Esophagus muscularis mucosa (tissue), 4 donors: ENCODE measurements around the gene HOXB5. TPM values are rescaled to one million over a fixed set of nuclear protein-coding genes. Genes with fewer than 3 reads are reported as not detected.

Experiments used
- DNase-seq: peaks from one replicate; pipeline ENCODE4 v3.0.0-alpha.2; 2017; ENCODE audit errors: extremely low spot score
- H3K27ac ChIP-seq, 4 donors: fragments of 200-600 bp; sonication (generic); replicated peaks in 1 of 4; 1 replicate in 3 of 4; 2 replicates in 1 of 4; pipeline ENCODE4 v1.5.1; 2016 to 2019; ENCODE audit warnings: mild to moderate bottlenecking in 1 of 4
- H3K27me3 ChIP-seq, 4 donors: fragments of 200-600 bp; sonication (generic); one replicate each; pipeline versions ENCODE4 v1.5.1 to v1.6.0; 2016 to 2019
- H3K36me3 ChIP-seq, 4 donors: fragments of 200-600 bp; sonication (generic); one replicate each; pipeline ENCODE4 v1.5.1; 2016 to 2019
- H3K4me1 ChIP-seq, 4 donors: fragments of 200-600 bp; sonication (generic); one replicate each; pipeline ENCODE4 v1.5.1; 2016 to 2019
- H3K4me3 ChIP-seq, 4 donors: fragments of 200-600 bp; sonication (generic); 1 replicate in 2 of 4; 2 replicates in 2 of 4; pipeline ENCODE4 v1.5.1; 2016 to 2019; ENCODE audit warnings: mild to moderate bottlenecking in 4 of 4, moderate library complexity in 1 of 4
- H3K9me3 ChIP-seq, 4 donors: fragments of 200-600 bp; sonication (generic); 1 replicate in 3 of 4; 2 replicates in 1 of 4; pipeline ENCODE4 v1.5.1; 2016 to 2019
- EP300 ChIP-seq: sonication (generic); formaldehyde crosslinking; IDR thresholded peaks from one replicate; pipeline ENCODE4 v1.6.1; 2017; ENCODE audit warnings: antibody characterized with exemption
- POLR2A ChIP-seq: fragments of 450-650 bp; IDR thresholded peaks from one replicate; pipeline ENCODE4 v1.6.1; 2017; ENCODE audit warnings: antibody characterized with exemption, moderate library complexity, mild to moderate bottlenecking, low read depth
- POLR2AphosphoS5 ChIP-seq, 2 donors: sonication (generic); formaldehyde crosslinking; IDR thresholded peaks; one replicate each; pipeline ENCODE4 v1.6.1; 2017; ENCODE audit warnings: antibody characterized with exemption in 2 of 2
- WGBS: methylation state at CpG from one replicate; pipeline ENCODE4 v1.1.5; 2018; 5-methylcytosine and 5-hydroxymethylcytosine counted together
- intact Hi-C: fragments of 100-400 bp; cut with DNase I; formaldehyde crosslinking; loops from one replicate; pipeline ENCODE4 v1.15.1; 2023
- total RNA-seq, 4 donors: library from RNA; depleted of rRNA; stranded (reverse); fragments of >200 nt; gene quantifications; one replicate each; pipeline versions ENCODE4 v1.1.0 to v1.2.1, GENCODE V29; 2016
- TF ChIP-seq, protein P1 (sequence below), 3 experiments: fragments of 200-600 bp in 2 of 3; fragments of 450-650 bp in 1 of 3; sonication (generic) in 2 of 3; IDR thresholded peaks; one replicate each; pipeline ENCODE4 v1.5.1; 2017 to 2019; ENCODE audit warnings: antibody characterized with exemption in 3 of 3, mild to moderate bottlenecking in 2 of 3, moderate library complexity in 1 of 3

HOXB5 gene
- total RNA-seq, 4 donors from 2014 or later, result 0.17 to 0.83 (median 0.36) TPM

- H3K9me3 ChIP-seq, result peaks cover 0 to 5% (median 0%) of the 10 kb centered on the region in 4 donors
- H3K27ac ChIP-seq, result no peak overlapping the region
- intact Hi-C loops, result loop anchor here (10.0 kb wide), 1 partner anchor 368 kb away; no protein-coding TSS in a partner anchor
- peaks cover 5 to 22% (median 13%) of the 10 kb centered on the region in 4 donors for H3K4me1 ChIP-seq
- TF ChIP-seq, protein P1, sequence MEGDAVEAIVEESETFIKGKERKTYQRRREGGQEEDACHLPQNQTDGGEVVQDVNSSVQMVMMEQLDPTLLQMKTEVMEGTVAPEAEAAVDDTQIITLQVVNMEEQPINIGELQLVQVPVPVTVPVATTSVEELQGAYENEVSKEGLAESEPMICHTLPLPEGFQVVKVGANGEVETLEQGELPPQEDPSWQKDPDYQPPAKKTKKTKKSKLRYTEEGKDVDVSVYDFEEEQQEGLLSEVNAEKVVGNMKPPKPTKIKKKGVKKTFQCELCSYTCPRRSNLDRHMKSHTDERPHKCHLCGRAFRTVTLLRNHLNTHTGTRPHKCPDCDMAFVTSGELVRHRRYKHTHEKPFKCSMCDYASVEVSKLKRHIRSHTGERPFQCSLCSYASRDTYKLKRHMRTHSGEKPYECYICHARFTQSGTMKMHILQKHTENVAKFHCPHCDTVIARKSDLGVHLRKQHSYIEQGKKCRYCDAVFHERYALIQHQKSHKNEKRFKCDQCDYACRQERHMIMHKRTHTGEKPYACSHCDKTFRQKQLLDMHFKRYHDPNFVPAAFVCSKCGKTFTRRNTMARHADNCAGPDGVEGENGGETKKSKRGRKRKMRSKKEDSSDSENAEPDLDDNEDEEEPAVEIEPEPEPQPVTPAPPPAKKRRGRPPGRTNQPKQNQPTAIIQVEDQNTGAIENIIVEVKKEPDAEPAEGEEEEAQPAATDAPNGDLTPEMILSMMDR (IDR thresholded peaks at IDR 0.05), result peak in 2 of 3 experiments; percentile 15 to 45
- TF ChIP-seq EP300, result no peak
- H3K36me3 ChIP-seq, result no peaks in the 10 kb centered on the region
- no peak for DNase-seq
- H3K27me3 ChIP-seq, result peaks cover 0 to 100% (median 85%) of the 10 kb centered on the region in 4 donors
- H3K4me3 ChIP-seq, result no peak overlapping the region
- 7% methylated on average over 16 of the region's 39 CpGs for WGBS
Observed at GRCh38 chr17:48636177-48637018, 42.8 kb upstream of the HOXB5 start.

- intact Hi-C loops, result loop anchor here (10.0 kb wide), 1 partner anchor 370 kb away; no protein-coding TSS in a partner anchor
- Histone ChIP-seq H3K27ac (no peak overlapping the region), H3K36me3 (no peaks in the 10 kb centered on the region), H3K4me3 (no peak overlapping the region), H3K4me1 (peaks cover 5 to 22% (median 13%) of the 10 kb centered on the region in 4 donors), H3K9me3 (peaks cover 0 to 5% (median 0%) of the 10 kb centered on the region in 4 donors), H3K27me3 (peaks cover 0 to 100% (median 90%) of the 10 kb centered on the region in 4 donors)
- TF ChIP-seq, protein P1 (IDR thresholded peaks at IDR 0.05), result no peak
- no peak for DNase-seq
- WGBS, result 23% methylated on average over 19 of the region's 20 CpGs
Observed at GRCh38 chr17:48634493-48635208, 41.1 kb upstream of the HOXB5 start.

DNA sequence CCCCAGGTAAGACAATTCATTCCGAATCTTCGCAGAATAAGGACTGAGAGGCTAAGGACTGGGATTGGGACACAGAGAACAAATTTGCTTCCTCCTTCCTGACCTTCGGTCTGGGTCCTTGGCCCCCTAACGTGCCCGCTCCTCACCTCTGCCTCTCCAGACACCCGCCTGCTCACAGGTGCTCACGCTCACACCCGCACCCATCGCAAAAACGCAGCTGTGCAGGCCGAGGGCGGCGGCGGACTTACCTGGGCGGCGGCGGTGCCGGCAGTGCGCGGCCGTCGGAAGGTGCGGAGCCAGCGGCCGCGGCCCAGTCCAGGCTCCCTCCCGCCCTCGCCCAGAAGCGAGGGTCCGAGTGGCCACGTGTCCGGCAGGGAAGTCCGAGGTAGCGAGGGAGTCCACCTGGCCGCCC, 39.7 kb upstream of the HOXB5 start:
- WGBS, result 11% methylated on average over 14 of the region's 35 CpGs
- DNase-seq, result no peak
- Histone ChIP-seq H3K27me3 (peaks cover 0 to 100% (median 92%) of the 10 kb centered on the region in 4 donors), H3K9me3 (peaks cover 0 to 5% (median 0%) of the 10 kb centered on the region in 4 donors), H3K4me1 (peaks cover 5 to 22% (median 13%) of the 10 kb centered on the region in 4 donors), H3K36me3 (no peaks in the 10 kb centered on the region), H3K4me3 (no peak overlapping the region), H3K27ac (no peak overlapping the region)
- TF ChIP-seq EP300, result no peak
- intact Hi-C loops, result loop anchor here (10.0 kb wide), 1 partner anchor 372 kb away; no protein-coding TSS in a partner anchor

- intact Hi-C loops, result loop anchor here (10.0 kb wide), 1 partner anchor 372 kb away; no protein-coding TSS in a partner anchor
- peaks cover 5 to 22% (median 13%) of the 10 kb centered on the region in 4 donors for H3K4me1 ChIP-seq
- peaks cover 0 to 100% (median 95%) of the 10 kb centered on the region in 4 donors for H3K27me3 ChIP-seq
- no peak for TF ChIP-seq POLR2A
- TF ChIP-seq POLR2AphosphoS5 (IDR thresholded peaks at IDR 0.05), result no peak
- TF ChIP-seq, protein P1 (IDR thresholded peaks at IDR 0.05), result no peak
- no peak for TF ChIP-seq EP300
- H3K27ac ChIP-seq, result no peak overlapping the region
- no peak for DNase-seq
- no peaks in the 10 kb centered on the region for H3K36me3 ChIP-seq
- peaks cover 0 to 5% (median 0%) of the 10 kb centered on the region in 4 donors for H3K9me3 ChIP-seq
- H3K4me3 ChIP-seq, result no peak overlapping the region
- WGBS, result 22% methylated on average over 7 of the region's 7 CpGs
Observed at GRCh38 chr17:48632579-48633265, 39.1 kb upstream of the HOXB5 start.
